Measurements from ENCODE around the gene PDSS2.

Gene PDSS2

GRCh38 chr6:107230448-107230847, 228.9 kb downstream of the PDSS2 start:
- Histone ChIP-seq H3K9me3 (replicated peaks in 1 of 11) (peaks cover 7 to 22% (median 13%) of the 10 kb centered on the region in 11 experiments), H3K27ac (no peak overlapping the region), H3K36me3 (peaks cover 0 to 28% (median 0%) of the 10 kb centered on the region in 11 experiments; a peak in 6 of 22 replicates), H4K20me1 (no peaks in the 10 kb centered on the region), H3K4me1 (peaks cover 0 to 10% (median 5%) of the 10 kb centered on the region in 10 experiments; a peak in 10 of 20 replicates), H3K4me3 (no peak overlapping the region), H3K9ac (no peak overlapping the region), H3K4me2 (no peak overlapping the region), H3K27me3 (no peaks in the 10 kb centered on the region)
- no peak for TF ChIP-seq Cebpa-rat (IDR thresholded peaks at IDR 0.05)

GRCh38 chr6:107230024-107230423, 229.3 kb downstream of the PDSS2 start:
- TF ChIP-seq Cebpa-rat (IDR thresholded peaks at IDR 0.05), result no peak
- H4K20me1 ChIP-seq, result no peaks in the 10 kb centered on the region
- H3K4me2 ChIP-seq, result no peak overlapping the region
- H3K9ac ChIP-seq, result no peak overlapping the region
- H3K27ac ChIP-seq, result no peak overlapping the region
- peaks cover 0 to 6% (median 2%) of the 10 kb centered on the region in 10 experiments; a peak in 10 of 20 replicates for H3K4me1 ChIP-seq
- H3K27me3 ChIP-seq, result no peaks in the 10 kb centered on the region
- H3K36me3 ChIP-seq, result peaks cover 0 to 26% (median 0%) of the 10 kb centered on the region in 11 experiments; a peak in 5 of 22 replicates
- H3K4me3 ChIP-seq, result no peak overlapping the region
- H3K9me3 ChIP-seq (replicated peaks in 1 of 11), result peaks cover 2 to 18% (median 9%) of the 10 kb centered on the region in 11 experiments

- Histone ChIP-seq H3K27ac (no peak overlapping the region), H3K9me3 (replicated peaks in 1 of 11) (peaks cover 0 to 5% (median 0%) of the 10 kb centered on the region in 11 experiments; a peak in 2 of 22 replicates), H3K27me3 (no peaks in the 10 kb centered on the region), H3K4me2 (no peak overlapping the region), H3K4me3 (no peak overlapping the region), H3K4me1 (no peaks in the 10 kb centered on the region), H3K9ac (no peak overlapping the region), H4K20me1 (no peaks in the 10 kb centered on the region), H3K36me3 (peaks cover 0 to 15% (median 0%) of the 10 kb centered on the region in 11 experiments; a peak in 3 of 22 replicates)
- TF ChIP-seq Cebpa-rat (IDR thresholded peaks at IDR 0.05), result no peak
Observed at GRCh38 chr6:107228754-107229153, 230.6 kb downstream of the PDSS2 start.

GRCh38 chr6:107221519-107221918, 237.8 kb downstream of the PDSS2 start:
- peaks cover 0 to 8% (median 0%) of the 10 kb centered on the region in 11 experiments; a peak in 1 of 22 replicates for H3K36me3 ChIP-seq
- no peaks in the 10 kb centered on the region for H3K9me3 ChIP-seq (replicated peaks in 1 of 11)
- TF ChIP-seq Cebpa-rat (IDR thresholded peaks at IDR 0.05), result no peak

GRCh38 chr6:107219851-107220250, 239.5 kb downstream of the PDSS2 start:
- no peak overlapping the region for H3K27ac ChIP-seq
- H3K27me3 ChIP-seq, result no peaks in the 10 kb centered on the region
- peaks cover 0 to 8% (median 0%) of the 10 kb centered on the region in 11 experiments; a peak in 1 of 22 replicates for H3K36me3 ChIP-seq
- H4K20me1 ChIP-seq, result no peaks in the 10 kb centered on the region; a peak in 1 of 22 replicates
- no peak overlapping the region for H3K9ac ChIP-seq
- TF ChIP-seq Cebpa-rat (IDR thresholded peaks at IDR 0.05), result no peak
- H3K4me1 ChIP-seq, result no peaks in the 10 kb centered on the region
- H3K4me3 ChIP-seq, result no peak overlapping the region
- no peak overlapping the region for H3K4me2 ChIP-seq
- H3K9me3 ChIP-seq (replicated peaks in 1 of 11), result no peaks in the 10 kb centered on the region

More at GRCh38 chr6:107221519-107221918, 237.8 kb downstream of the PDSS2 start:
- no peaks in the 10 kb centered on the region for H3K27me3 ChIP-seq
- H3K4me1 ChIP-seq, result no peaks in the 10 kb centered on the region
- no peaks in the 10 kb centered on the region for H4K20me1 ChIP-seq
- no peak overlapping the region for H3K9ac ChIP-seq
- H3K4me2 ChIP-seq, result no peak overlapping the region
- no peak overlapping the region for H3K4me3 ChIP-seq
- H3K27ac ChIP-seq, result no peak overlapping the region

- Histone ChIP-seq H3K27ac (no peak overlapping the region), H3K27me3 (no peaks in the 10 kb centered on the region), H3K9me3 (replicated peaks in 1 of 11) (no peaks in the 10 kb centered on the region), H4K20me1 (no peaks in the 10 kb centered on the region; a peak in 1 of 22 replicates), H3K4me3 (no peak overlapping the region), H3K4me2 (no peak overlapping the region), H3K4me1 (no peaks in the 10 kb centered on the region), H3K36me3 (no peaks in the 10 kb centered on the region), H3K9ac (no peak overlapping the region)
- TF ChIP-seq Cebpa-rat (IDR thresholded peaks at IDR 0.05), result no peak
Observed at GRCh38 chr6:107218142-107218541, 241.2 kb downstream of the PDSS2 start.

GRCh38 chr6:107217248-107217647, 242.1 kb downstream of the PDSS2 start:
- Histone ChIP-seq H3K4me3 (no peak overlapping the region), H3K36me3 (no peaks in the 10 kb centered on the region), H3K4me2 (no peak overlapping the region), H3K4me1 (no peaks in the 10 kb centered on the region), H3K27ac (no peak overlapping the region), H3K9ac (no peak overlapping the region), H4K20me1 (no peaks in the 10 kb centered on the region; a peak in 1 of 22 replicates), H3K9me3 (replicated peaks in 1 of 11) (no peaks in the 10 kb centered on the region), H3K27me3 (no peaks in the 10 kb centered on the region)
- no peak for TF ChIP-seq Cebpa-rat (IDR thresholded peaks at IDR 0.05)

- H3K27me3 ChIP-seq, result no peaks in the 10 kb centered on the region
- H4K20me1 ChIP-seq, result no peaks in the 10 kb centered on the region; a peak in 1 of 22 replicates
- no peaks in the 10 kb centered on the region for H3K36me3 ChIP-seq
- H3K27ac ChIP-seq, result no peak overlapping the region
- TF ChIP-seq Cebpa-rat (IDR thresholded peaks at IDR 0.05), result no peak
- H3K4me3 ChIP-seq, result no peak overlapping the region
- no peaks in the 10 kb centered on the region for H3K9me3 ChIP-seq (replicated peaks in 1 of 11)
- no peaks in the 10 kb centered on the region for H3K4me1 ChIP-seq
- H3K9ac ChIP-seq, result no peak overlapping the region
- H3K4me2 ChIP-seq, result no peak overlapping the region
Observed at GRCh38 chr6:107216197-107216933, 243.0 kb downstream of the PDSS2 start.

GRCh38 chr6:107215334-107215733, 244.0 kb downstream of the PDSS2 start:
- Histone ChIP-seq H3K27ac (no peak overlapping the region), H4K20me1 (no peaks in the 10 kb centered on the region; a peak in 1 of 22 replicates), H3K9ac (no peak overlapping the region), H3K36me3 (no peaks in the 10 kb centered on the region), H3K4me2 (no peak overlapping the region), H3K9me3 (replicated peaks in 1 of 11) (no peaks in the 10 kb centered on the region), H3K4me1 (no peaks in the 10 kb centered on the region), H3K27me3 (no peaks in the 10 kb centered on the region), H3K4me3 (no peak overlapping the region)
- TF ChIP-seq Cebpa-rat (IDR thresholded peaks at IDR 0.05), result no peak

GRCh38 chr6:107214655-107215054, 244.7 kb downstream of the PDSS2 start:
- no peaks in the 10 kb centered on the region for H3K27me3 ChIP-seq
- no peaks in the 10 kb centered on the region for H3K9me3 ChIP-seq (replicated peaks in 1 of 11)
- no peak for TF ChIP-seq Cebpa-rat (IDR thresholded peaks at IDR 0.05)
- H4K20me1 ChIP-seq, result no peaks in the 10 kb centered on the region; a peak in 1 of 22 replicates
- no peak overlapping the region for H3K9ac ChIP-seq
- no peak overlapping the region for H3K4me2 ChIP-seq
- no peaks in the 10 kb centered on the region for H3K4me1 ChIP-seq
- no peak overlapping the region for H3K27ac ChIP-seq
- no peaks in the 10 kb centered on the region for H3K36me3 ChIP-seq
- H3K4me3 ChIP-seq, result no peak overlapping the region
